ENCODE data around the gene RUNX3. TPM values are rescaled to one million over a fixed set of nuclear protein-coding genes. Genes with fewer than 3 reads are reported as not detected.

The RUNX3 gene
- total RNA-seq, 2 donors from 2014 or later = 0.24 to 0.31 TPM

- no peak for DNase-seq
- Mint-ChIP-seq H3K27me3 (ENCODE audit: insufficient read depth) (no peaks in the 10 kb centered on the region), H3K36me3 (ENCODE audit: low read depth) (no peaks in the 10 kb centered on the region), H3K4me3 (no peak overlapping the region), H3K27ac (no peak overlapping the region), H3K4me1 (no peaks in the 10 kb centered on the region), H3K9me3 (no peaks in the 10 kb centered on the region)
- Histone ChIP-seq H3K36me3 (ENCODE audit: control insufficient read depth, insufficient read depth, low read length) (no peaks in the 10 kb centered on the region), H3K4me3 (ENCODE audit: low read length) (no peak overlapping the region), H3K27ac (ENCODE audit: low read depth, low read length) (no peak overlapping the region), H3K9ac (ENCODE audit: extremely low read depth, low read length, poor library complexity, severe bottlenecking) (no peak overlapping the region), H3K27me3 (ENCODE audit: control insufficient read depth, insufficient read depth, low read length, poor library complexity, severe bottlenecking) (no peaks in the 10 kb centered on the region), H3K9me3 (ENCODE audit: control insufficient read depth, low read length) (no peaks in the 10 kb centered on the region), H3K4me1 (ENCODE audit: control insufficient read depth, insufficient read depth, low read length) (no peaks in the 10 kb centered on the region)
- TF ChIP-seq CTCF (conservative IDR thresholded peaks at IDR 0.05) = no peak
- 100% methylated on average over 1 of the region's 1 CpG for WGBS, 2 experiments (ENCODE audit: insufficient coverage in 1 of 2, insufficient read length in 1 of 2)
Observed at GRCh38 chr1:24873148-24873547, 56.9 kb downstream of the RUNX3 start.

- no peaks in the 10 kb centered on the region for H3K9me3 ChIP-seq (ENCODE audit: control insufficient read depth, low read length)
- Mint-ChIP-seq H3K27me3 (ENCODE audit: insufficient read depth) (no peaks in the 10 kb centered on the region), H3K9me3 (no peaks in the 10 kb centered on the region), H3K36me3 (ENCODE audit: low read depth) (no peaks in the 10 kb centered on the region), H3K27ac (no peak overlapping the region), H3K4me3 (no peak overlapping the region), H3K4me1 (no peaks in the 10 kb centered on the region)
- no peaks in the 10 kb centered on the region for H3K36me3 ChIP-seq (ENCODE audit: control insufficient read depth, insufficient read depth, low read length)
- H3K9ac ChIP-seq (ENCODE audit: extremely low read depth, low read length, poor library complexity, severe bottlenecking) = no peak overlapping the region
- no peak for TF ChIP-seq CTCF (conservative IDR thresholded peaks at IDR 0.05)
- H3K4me1 ChIP-seq (ENCODE audit: control insufficient read depth, insufficient read depth, low read length) = no peaks in the 10 kb centered on the region
- DNase-seq = no peak
- no peak overlapping the region for H3K4me3 ChIP-seq (ENCODE audit: low read length)
- H3K27ac ChIP-seq (ENCODE audit: low read depth, low read length) = no peak overlapping the region
- WGBS, 2 experiments (ENCODE audit: insufficient coverage in 1 of 2, insufficient read length in 1 of 2) = 93 to 94% methylated on average over 14 to 19 of the region's 19 CpGs
- H3K27me3 ChIP-seq (ENCODE audit: control insufficient read depth, insufficient read depth, low read length, poor library complexity, severe bottlenecking) = no peaks in the 10 kb centered on the region
Observed at GRCh38 chr1:24872061-24872850, 57.8 kb downstream of the RUNX3 start.

- no peak overlapping the region for H3K9ac ChIP-seq (ENCODE audit: extremely low read depth, low read length, poor library complexity, severe bottlenecking)
- 93 to 96% methylated on average over 7 to 11 of the region's 11 CpGs for WGBS, 2 experiments (ENCODE audit: insufficient coverage in 1 of 2, insufficient read length in 1 of 2)
- Mint-ChIP-seq H3K4me1 (no peaks in the 10 kb centered on the region), H3K27me3 (ENCODE audit: insufficient read depth) (no peaks in the 10 kb centered on the region), H3K9me3 (no peaks in the 10 kb centered on the region), H3K36me3 (ENCODE audit: low read depth) (no peaks in the 10 kb centered on the region), H3K4me3 (no peak overlapping the region), H3K27ac (no peak overlapping the region)
- TF ChIP-seq CTCF (conservative IDR thresholded peaks at IDR 0.05) = no peak
- DNase-seq = no peak
- no peak overlapping the region for H3K4me3 ChIP-seq (ENCODE audit: low read length)
- H3K27me3 ChIP-seq (ENCODE audit: control insufficient read depth, insufficient read depth, low read length, poor library complexity, severe bottlenecking) = no peaks in the 10 kb centered on the region
- no peak overlapping the region for H3K27ac ChIP-seq (ENCODE audit: low read depth, low read length)
- no peaks in the 10 kb centered on the region for H3K4me1 ChIP-seq (ENCODE audit: control insufficient read depth, insufficient read depth, low read length)
- no peaks in the 10 kb centered on the region for H3K36me3 ChIP-seq (ENCODE audit: control insufficient read depth, insufficient read depth, low read length)
- H3K9me3 ChIP-seq (ENCODE audit: control insufficient read depth, low read length) = no peaks in the 10 kb centered on the region
Observed at GRCh38 chr1:24871306-24871901, 58.7 kb downstream of the RUNX3 start.

Data from endodermal cell (in vitro differentiated cells).